ENCODE results near the gene ARMC9. TPM values are rescaled to one million over a fixed set of nuclear protein-coding genes. Genes with fewer than 3 reads are reported as not detected.

ARMC9 gene
- total RNA-seq, 4 donors from 2014 or later: 11.5 to 59.5 (median 14.4) TPM

DNA sequence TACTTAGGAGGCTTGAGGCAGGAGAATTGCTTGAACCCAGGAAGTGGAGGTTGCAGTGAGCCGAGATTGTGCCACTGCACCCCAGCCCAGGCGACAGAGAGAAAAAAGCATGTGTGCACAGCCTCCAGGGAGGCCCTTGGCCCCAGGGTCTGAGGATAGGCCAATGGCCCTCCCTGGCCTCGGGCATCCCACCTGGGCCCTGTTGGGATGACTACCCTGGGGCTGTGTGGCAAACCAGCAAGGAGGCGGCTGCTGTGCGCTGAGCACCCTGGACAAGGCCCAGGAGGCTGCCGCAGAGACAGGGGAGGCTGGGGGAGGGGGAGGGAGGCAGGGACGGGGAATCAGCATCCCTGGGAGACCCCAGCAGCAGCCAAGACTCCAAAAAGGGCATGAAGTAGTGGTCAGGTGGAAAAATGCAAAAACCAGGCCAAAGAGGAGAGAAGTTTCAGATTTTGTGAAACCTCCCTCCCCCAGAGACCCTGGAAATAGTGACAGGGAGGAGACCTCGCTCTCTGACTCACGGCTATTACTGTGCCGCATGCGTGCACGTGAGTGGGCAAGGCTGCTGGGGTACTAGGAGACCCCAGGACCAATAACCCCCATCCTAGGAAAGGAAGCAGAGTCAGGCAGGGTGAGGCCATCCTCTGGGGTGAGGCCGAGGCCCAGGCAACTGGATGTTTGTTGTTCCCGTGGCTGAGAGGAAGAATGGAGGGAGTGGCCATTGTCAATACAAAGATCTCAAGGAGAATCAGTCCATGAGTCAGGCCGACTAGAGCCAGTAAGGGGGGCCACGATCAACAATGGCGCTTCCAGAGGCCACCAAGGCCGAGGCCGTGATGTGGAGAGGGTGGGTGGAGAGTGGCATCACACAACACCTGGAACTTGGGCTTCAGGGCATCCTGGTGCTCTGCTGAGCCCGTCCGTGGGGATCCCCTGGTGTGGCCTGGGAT lies 181.1 kb downstream of the ARMC9 start:
- Histone ChIP-seq H3K36me3 (no peaks in the 10 kb centered on the region), H3K27ac (peak overlapping the region in 3 of 4 donors; percentile 66 to 77 (median 76)), H3K4me1 (peaks cover 0 to 38% (median 30%) of the 10 kb centered on the region in 4 donors), H3K9me3 (no peaks in the 10 kb centered on the region), H3K27me3 (no peaks in the 10 kb centered on the region), H3K4me3 (no peak overlapping the region)
- in situ Hi-C loops (cut with MboI; ENCODE audit: low pct_ligation_motif_present in 1 of 4, low pct_unique_long_range_greater_than_20kb in 1 of 4, low sequenced_read_pairs in 3 of 4): no loop called here
- intact Hi-C loops (cut with DNase I; ENCODE audit: low total_unique reads): no loop called here
- TF ChIP-seq EP300 (IDR thresholded peaks at IDR 0.05; ENCODE audit: low read depth) (peak; percentile 14), POLR2AphosphoS5 (IDR thresholded peaks at IDR 0.05) (peak in 1 of 3 donors; percentile 21), CTCF (IDR thresholded peaks at IDR 0.05) (no peak), POLR2A (IDR thresholded peaks at IDR 0.05) (no peak)
- WGBS, 2 donors (ENCODE audit: low coverage in 1 of 2): 37 to 72% methylated on average over 7 to 21 of the region's 21 CpGs
- DNase-seq: peak; percentile 71

DNA sequence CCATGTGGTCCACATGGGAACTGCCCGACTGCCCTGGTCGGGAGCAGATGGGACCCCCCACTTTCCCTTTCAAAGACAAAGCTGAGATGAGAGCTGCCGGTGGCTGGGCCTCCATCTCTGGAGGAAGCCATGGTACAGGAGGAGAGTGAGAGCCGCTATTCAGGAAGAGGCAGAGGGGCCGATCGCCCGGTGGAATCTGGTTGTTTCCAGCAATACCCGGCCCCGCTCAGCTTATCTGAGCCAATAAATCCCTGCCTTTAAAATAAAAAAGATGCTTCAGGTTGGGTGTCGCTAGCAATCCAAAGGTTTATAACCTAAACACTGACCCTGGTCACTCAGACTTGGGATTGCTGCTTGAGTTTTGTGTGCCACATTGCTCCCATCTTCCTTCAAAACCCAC lies 181.9 kb downstream of the ARMC9 start:
- Histone ChIP-seq H3K27ac (peak overlapping the region in 3 of 4 donors; percentile 45 to 76 (median 66)), H3K9me3 (peaks cover 0 to 3% of the 10 kb centered on the region in 2 donors), H3K36me3 (no peaks in the 10 kb centered on the region), H3K27me3 (no peaks in the 10 kb centered on the region), H3K4me1 (peaks cover 0 to 38% (median 30%) of the 10 kb centered on the region in 4 donors), H3K4me3 (no peak overlapping the region)
- no peak for DNase-seq
- no peak for TF ChIP-seq EP300 (IDR thresholded peaks at IDR 0.05; ENCODE audit: low read depth)
- TF ChIP-seq POLR2A (IDR thresholded peaks at IDR 0.05): no peak
- no peak for TF ChIP-seq CTCF (IDR thresholded peaks at IDR 0.05)
- no peak for TF ChIP-seq POLR2AphosphoS5 (IDR thresholded peaks at IDR 0.05)
- intact Hi-C loops (cut with DNase I; ENCODE audit: low total_unique reads) (no loop called here), in situ Hi-C loops (cut with MboI; ENCODE audit: low pct_ligation_motif_present in 1 of 4, low pct_unique_long_range_greater_than_20kb in 1 of 4, low sequenced_read_pairs in 3 of 4) (no loop called here)
- WGBS, 2 donors (ENCODE audit: low coverage in 1 of 2): 83% methylated on average over 10 of the region's 10 CpGs; no CpG with 5 or more reads in 1 of the 2 donors

DNA sequence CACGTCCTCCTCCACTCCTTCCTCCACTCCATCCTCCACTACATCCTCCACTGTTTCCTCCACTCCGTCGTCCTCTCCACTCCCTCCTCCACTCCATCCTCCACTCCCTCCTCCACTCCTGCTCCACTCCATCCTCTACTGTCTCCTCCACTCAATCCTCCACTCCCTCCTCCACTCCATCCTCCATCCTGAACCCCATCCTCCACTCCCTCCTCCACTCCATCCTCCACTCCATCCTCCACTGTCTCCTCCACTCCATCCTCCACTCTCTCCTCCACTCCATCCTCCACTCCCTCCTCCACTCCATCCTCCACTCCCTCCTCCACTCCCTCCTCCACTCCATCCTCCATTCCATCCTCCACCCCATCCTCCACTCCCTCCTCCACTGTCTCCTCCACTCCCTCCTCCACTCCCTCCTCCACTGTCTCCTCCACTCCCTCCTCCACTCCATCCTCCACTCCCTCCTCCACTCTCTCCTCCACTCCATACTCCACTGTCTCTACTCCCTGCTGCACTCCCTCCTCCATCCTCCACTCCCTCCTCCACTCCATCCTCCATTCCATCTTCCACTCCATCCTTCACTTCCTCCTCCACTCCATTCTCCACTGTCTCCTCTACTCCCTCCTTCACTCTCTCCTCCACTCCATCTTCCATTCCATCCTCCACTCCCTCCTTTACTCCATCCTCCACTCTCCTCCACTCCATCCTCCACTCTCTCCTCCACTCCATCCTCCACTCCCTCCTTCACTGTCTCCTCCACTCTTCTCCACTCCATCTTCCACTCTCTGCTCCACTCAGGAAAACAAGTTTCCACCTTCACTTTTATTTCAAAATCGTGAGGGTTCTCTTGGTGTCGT lies 182.8 kb downstream of the ARMC9 start:
- Histone ChIP-seq H3K9me3 (peaks cover 0 to 3% of the 10 kb centered on the region in 2 donors), H3K36me3 (no peaks in the 10 kb centered on the region), H3K4me3 (no peak overlapping the region), H3K27me3 (no peaks in the 10 kb centered on the region), H3K4me1 (peaks cover 0 to 38% (median 30%) of the 10 kb centered on the region in 4 donors), H3K27ac (no peak overlapping the region)
- WGBS, 2 donors (ENCODE audit: low coverage in 1 of 2): 91 to 94% methylated on average over 4 to 5 of the region's 5 CpGs
- no peak for TF ChIP-seq POLR2AphosphoS5 (IDR thresholded peaks at IDR 0.05)
- TF ChIP-seq CTCF (IDR thresholded peaks at IDR 0.05): no peak
- TF ChIP-seq POLR2A (IDR thresholded peaks at IDR 0.05): no peak
- TF ChIP-seq EP300 (IDR thresholded peaks at IDR 0.05; ENCODE audit: low read depth): no peak
- intact Hi-C loops (cut with DNase I; ENCODE audit: low total_unique reads): no loop called here
- no peak for DNase-seq
- in situ Hi-C loops (cut with MboI; ENCODE audit: low pct_ligation_motif_present in 1 of 4, low pct_unique_long_range_greater_than_20kb in 1 of 4, low sequenced_read_pairs in 3 of 4): no loop called here

DNA sequence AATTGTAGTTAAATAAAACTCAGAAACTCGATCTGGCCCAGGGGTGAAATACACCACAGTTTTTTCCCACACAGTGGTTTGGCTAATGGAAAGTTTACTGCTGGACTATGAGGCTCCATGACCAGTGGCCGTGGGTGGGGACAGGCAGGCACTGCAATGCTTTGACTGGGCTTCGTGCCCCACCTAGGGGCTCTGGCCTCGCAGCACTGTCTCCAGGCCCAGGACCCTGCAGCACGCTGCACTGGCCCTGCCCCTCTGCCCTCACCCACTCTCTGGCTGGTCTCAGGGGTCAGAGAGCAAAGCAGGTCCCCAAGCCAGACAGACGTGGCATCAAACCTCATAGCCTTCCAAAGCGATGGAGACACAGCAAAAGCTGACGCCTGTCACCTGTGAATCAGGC lies 183.7 kb downstream of the ARMC9 start:
- DNase-seq: no peak
- Histone ChIP-seq H3K9me3 (peaks cover 0 to 3% of the 10 kb centered on the region in 2 donors), H3K36me3 (no peaks in the 10 kb centered on the region), H3K27ac (no peak overlapping the region), H3K4me3 (no peak overlapping the region), H3K4me1 (peaks cover 0 to 38% (median 30%) of the 10 kb centered on the region in 4 donors), H3K27me3 (no peaks in the 10 kb centered on the region)
- no peak for TF ChIP-seq EP300 (IDR thresholded peaks at IDR 0.05; ENCODE audit: low read depth)
- TF ChIP-seq POLR2A (IDR thresholded peaks at IDR 0.05): no peak
- TF ChIP-seq CTCF (IDR thresholded peaks at IDR 0.05): no peak
- TF ChIP-seq POLR2AphosphoS5 (IDR thresholded peaks at IDR 0.05): no peak
- intact Hi-C loops (cut with DNase I; ENCODE audit: low total_unique reads) (no loop called here), in situ Hi-C loops (cut with MboI; ENCODE audit: low pct_ligation_motif_present in 1 of 4, low pct_unique_long_range_greater_than_20kb in 1 of 4, low sequenced_read_pairs in 3 of 4) (no loop called here)
- WGBS, 2 donors (ENCODE audit: low coverage in 1 of 2): 86% methylated on average over 8 of the region's 8 CpGs; no CpG with 5 or more reads in 1 of the 2 donors
